HPDE6-E6E7 (cell line): Measurements from ENCODE around the gene FBH1.
"Not testable (repeated sequence)": the region's sequence is repeated elsewhere in the genome, so short reads cannot be mapped to it uniquely, and the experiment has no call there.

Source experiments
- DNase-seq: peaks from one replicate; pipeline ENCODE4 v3.0.0; 2011; ENCODE audit warnings: missing footprints; ENCODE audit errors: extremely low spot score

FBH1 gene

DNA sequence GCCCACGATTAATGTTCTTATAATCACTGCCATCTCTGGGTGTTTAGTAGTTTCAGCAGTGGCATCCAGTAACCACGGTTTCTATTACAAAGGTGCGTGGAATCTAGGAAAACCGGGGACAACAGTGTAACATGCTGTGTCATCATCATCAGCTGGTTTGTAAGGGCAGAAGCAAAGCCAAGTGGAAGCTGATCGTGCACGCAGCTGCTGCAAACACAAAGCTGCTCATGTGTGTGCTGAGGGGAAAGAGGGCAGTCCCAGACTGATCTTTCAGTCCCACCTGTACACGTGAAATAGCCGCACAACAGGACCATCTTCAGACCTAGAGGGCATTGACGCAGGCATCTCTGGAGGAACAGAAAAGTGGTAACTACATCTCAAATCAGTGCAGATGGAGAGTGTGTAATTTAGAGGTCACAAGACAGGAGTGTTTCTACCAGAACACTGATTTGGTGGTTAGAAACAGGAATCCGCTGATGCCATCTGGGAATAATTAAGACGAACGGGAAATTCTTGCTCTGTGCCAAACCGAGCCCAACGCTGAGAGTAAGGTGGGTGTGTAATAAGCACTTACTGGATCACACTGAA is 13.8 kb upstream of the FBH1 start:
- DNase-seq: no peak

- not testable (repeated sequence) for DNase-seq
Measured at GRCh38 chr10:5877041-5877440, 13.0 kb upstream of the FBH1 start.

- DNase-seq: no peak
Measured at GRCh38 chr10:5882961-5883360, 7.1 kb upstream of the FBH1 start.

- no peak for DNase-seq
Measured at GRCh38 chr10:5885619-5886018, 4.4 kb upstream of the FBH1 start.

- no peak for DNase-seq
Measured at GRCh38 chr10:5887029-5887428, 3.0 kb upstream of the FBH1 start.

- DNase-seq: no peak
Measured at GRCh38 chr10:5887641-5888040, 2.4 kb upstream of the FBH1 start.

DNA sequence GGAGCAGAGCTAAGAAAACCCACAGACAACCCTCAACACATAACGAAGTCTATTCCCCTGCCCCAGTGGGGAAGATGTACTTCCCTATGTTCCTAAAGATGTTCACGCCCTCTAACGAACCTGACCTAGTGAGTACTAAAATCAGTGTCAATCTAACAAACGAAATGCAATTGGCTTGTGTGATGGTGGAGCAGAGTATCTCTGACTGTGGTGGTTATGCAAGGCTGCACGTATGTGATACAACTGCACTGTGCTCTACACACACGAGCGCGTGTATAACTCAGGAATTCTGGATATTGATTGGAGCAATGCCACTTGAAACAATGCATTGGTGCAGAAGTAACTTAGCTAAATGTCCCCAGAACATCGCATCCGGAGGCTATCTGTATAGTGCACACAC is 1.7 kb upstream of the FBH1 start:
- no peak for DNase-seq

- DNase-seq: no peak
Measured at GRCh38 chr10:5888843-5889623, 1.0 kb upstream of the FBH1 start.

DNA sequence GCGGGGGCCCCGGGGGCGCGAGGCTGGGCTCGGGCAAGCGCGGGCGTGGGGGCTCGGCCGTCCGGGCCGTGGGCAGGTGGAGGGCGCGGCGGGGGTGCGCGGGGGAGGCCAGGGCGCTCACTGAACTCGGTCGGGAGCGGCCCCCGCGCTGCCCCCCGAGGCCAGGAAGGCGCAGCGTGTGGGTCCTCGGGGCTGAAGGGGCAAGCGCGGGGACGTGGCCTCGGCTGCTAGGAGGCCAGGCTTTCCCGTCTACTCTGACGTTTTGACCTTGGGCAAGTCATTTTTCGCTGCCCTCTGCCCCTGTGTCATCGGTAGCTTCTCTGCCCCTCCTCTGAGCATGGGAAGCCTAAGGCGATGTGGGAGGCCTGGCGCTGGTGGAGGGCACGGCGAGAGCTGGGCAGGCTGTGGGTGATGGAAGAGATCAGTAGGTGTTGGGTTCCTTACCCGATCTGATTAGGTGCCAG is 441 bp downstream of the FBH1 start:
- DNase-seq: peak; percentile 1

GRCh38 chr10:5891009-5891408 is 966 bp downstream of the FBH1 start:
- no peak for DNase-seq

- no peak for DNase-seq
Measured at GRCh38 chr10:5892007-5892406, 2.0 kb downstream of the FBH1 start.

GRCh38 chr10:5893321-5893720 is 3.3 kb downstream of the FBH1 start:
- no peak for DNase-seq

DNA sequence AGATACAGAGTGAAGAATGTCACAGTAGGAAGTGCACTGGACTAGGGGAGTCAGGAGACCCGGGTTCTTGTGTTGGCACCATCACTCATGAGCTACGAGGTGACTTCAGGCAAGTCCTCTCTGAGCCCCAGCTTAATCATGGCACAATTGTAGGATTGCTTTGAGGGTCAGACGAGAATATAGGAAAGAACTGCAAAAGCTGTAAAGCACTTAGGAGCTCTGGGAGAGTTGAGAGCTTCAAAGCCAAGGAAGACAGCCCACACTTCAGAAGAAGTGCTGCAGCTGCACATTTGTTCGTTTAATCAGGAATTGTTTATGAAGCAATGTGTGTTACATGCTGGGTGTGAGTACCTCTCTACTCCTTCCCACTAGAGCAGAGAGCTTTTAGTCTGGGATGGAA is 4.4 kb downstream of the FBH1 start:
- DNase-seq: no peak

GRCh38 chr10:5894873-5895272 is 4.8 kb downstream of the FBH1 start:
- DNase-seq: no peak

DNA sequence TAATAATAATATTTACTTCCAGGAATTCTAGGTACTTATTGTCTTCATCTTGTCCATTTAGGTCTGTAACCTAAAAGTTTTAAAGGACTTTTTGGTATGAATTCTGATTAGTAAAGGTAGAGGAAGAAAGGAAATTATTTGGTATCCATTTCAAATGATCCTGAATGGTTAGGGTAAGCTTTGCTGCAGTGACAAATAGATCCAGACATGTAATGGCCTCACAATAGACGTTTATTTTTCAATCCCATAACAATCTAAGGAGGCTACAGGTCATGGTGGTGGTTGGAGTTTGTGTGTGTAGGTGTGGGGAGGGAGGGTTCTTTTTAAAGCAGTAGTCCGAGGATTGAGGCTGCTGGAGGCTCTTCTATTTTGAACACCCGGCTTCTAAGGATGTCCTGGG is 5.3 kb downstream of the FBH1 start:
- DNase-seq: no peak

GRCh38 chr10:5895804-5896203 is 5.8 kb downstream of the FBH1 start:
- DNase-seq: no peak

- no peak for DNase-seq
Measured at GRCh38 chr10:5896208-5897052, 6.4 kb downstream of the FBH1 start.

GRCh38 chr10:5897053-5897340 is 7.0 kb downstream of the FBH1 start:
- no peak for DNase-seq

- DNase-seq: no peak
Measured at GRCh38 chr10:5897504-5897903, 7.5 kb downstream of the FBH1 start.

DNA sequence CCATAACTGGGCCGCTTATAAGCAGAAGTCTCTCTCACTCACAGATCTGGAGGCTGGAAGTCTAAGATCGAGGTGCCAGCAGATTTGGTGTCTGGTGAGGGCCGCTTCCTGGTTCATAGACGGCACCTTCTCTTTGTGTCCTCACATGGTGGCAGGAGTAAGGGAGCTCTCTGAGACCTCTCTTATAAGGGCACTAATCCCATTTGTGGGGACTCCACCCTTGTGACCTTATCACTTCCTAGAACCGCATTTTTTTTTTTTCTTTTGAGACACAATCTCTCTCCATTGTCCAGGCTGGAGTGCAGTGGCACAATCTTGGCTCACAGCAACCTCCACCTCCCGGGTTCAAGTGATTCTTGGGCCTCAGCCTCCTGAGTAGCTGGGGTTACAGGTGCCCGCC is 8.1 kb downstream of the FBH1 start:
- DNase-seq: no peak

DNA sequence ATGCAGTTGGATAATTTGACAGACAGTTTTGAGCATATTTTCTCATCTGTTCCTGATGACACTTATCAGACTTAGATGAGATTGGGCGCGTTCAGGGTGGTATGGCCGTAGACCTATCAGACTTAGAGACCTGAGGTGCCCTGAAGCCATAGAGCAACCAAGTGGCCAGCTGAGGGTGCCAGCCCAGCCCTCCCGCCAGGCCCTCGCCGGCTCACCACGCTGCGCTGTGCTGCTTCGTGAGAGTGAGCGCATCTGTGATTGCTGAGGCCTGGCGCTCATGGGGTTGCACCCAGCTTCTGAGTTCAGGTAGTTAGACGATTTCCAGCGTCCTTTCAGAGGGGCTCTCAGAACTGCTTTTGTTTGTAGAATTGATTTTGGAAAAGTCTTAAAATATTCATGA is 10.2 kb downstream of the FBH1 start:
- DNase-seq: no peak

DNA sequence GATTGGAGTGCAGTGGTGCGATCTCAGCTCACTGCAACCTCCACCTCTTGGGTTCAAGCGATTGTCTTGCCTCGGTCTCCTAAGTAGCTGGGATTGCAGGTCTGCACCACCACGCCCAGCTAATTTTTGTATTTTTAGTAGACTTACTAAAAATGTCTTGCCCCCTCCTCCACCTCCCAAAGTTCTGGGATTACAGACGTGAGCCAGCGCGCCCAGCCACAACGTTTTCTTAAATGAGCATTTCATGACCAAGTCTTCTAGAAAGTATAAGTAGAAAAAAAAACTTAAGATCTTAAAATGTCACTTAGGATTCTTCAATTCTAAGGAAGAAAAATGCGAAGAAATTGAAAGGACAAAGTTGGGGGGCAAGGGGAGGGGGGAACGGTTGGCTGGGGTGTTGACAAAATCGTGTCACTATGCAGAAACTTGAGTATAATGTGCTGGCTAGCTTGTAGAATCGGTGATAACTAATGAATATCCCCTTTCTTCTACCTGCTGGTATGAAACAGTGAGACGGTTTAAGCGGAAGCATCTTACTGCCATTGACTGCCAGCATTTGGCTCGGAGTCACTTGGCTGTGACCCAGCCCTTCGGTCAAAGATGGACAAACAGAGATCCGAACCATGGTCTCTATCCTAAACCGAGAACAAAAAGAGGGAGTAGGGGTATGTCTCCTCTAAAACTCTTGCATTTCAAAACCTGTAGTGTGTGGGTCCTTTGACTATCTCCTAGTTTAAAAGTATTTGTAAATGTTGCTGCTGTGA is 12.7 kb downstream of the FBH1 start:
- no peak for DNase-seq
